ENCODE results near the gene TMIGD1.

GRCh38 chr17:30300818-30301217 is 33.0 kb downstream of the TMIGD1 start:
- no peak for TF ChIP-seq CTCF (IDR thresholded peaks at IDR 0.05; ENCODE audit: insufficient read depth, low read depth, low read length)
- no peak for TF ChIP-seq EZH2 (IDR thresholded peaks at IDR 0.05; ENCODE audit: insufficient read depth, low read length)
